ENCODE data around the gene EHF. TPM values are rescaled to one million over a fixed set of nuclear protein-coding genes. Genes with fewer than 3 reads are reported as not detected.
"Not testable (repeated sequence)": the region's sequence is repeated elsewhere in the genome, so short reads cannot be mapped to it uniquely, and the experiment has no call there.

The EHF gene
- polyA plus RNA-seq, 4 donors, result 0.35 to 30.3 (median 25.0) TPM

GRCh38 chr11:34658071-34659015, 37.5 kb downstream of the EHF start:
- no peak for DNase-seq (ENCODE audit: low read depth in 4 of 4, low spot score in 3 of 4)

- DNase-seq (ENCODE audit: low read depth in 4 of 4, low spot score in 3 of 4), result no peak
These were observed 38.3 kb downstream of the EHF start for GRCh38 chr11:34659096-34659733.

- no peak for DNase-seq (ENCODE audit: low read depth in 4 of 4, low spot score in 3 of 4)
These were observed 44.4 kb downstream of the EHF start for GRCh38 chr11:34665077-34665835.

- DNase-seq (ENCODE audit: low read depth in 4 of 4, low spot score in 3 of 4), result no peak
These were observed 47.1 kb downstream of the EHF start for GRCh38 chr11:34667810-34668582.

- no peak for DNase-seq (ENCODE audit: low read depth in 4 of 4, low spot score in 3 of 4)
These were observed 47.7 kb downstream of the EHF start for GRCh38 chr11:34668583-34669053.

GRCh38 chr11:34669458-34669857, 48.6 kb downstream of the EHF start:
- no peak for DNase-seq (ENCODE audit: low read depth in 4 of 4, low spot score in 3 of 4)

- no peak for DNase-seq (ENCODE audit: low read depth in 4 of 4, low spot score in 3 of 4)
These were observed 50.2 kb downstream of the EHF start for GRCh38 chr11:34671117-34671516.

- DNase-seq (ENCODE audit: low read depth in 4 of 4, low spot score in 3 of 4), result no peak
These were observed 51.1 kb downstream of the EHF start for GRCh38 chr11:34671946-34672345.

GRCh38 chr11:34674038-34674437, 53.1 kb downstream of the EHF start:
- DNase-seq (ENCODE audit: low read depth in 4 of 4, low spot score in 3 of 4), result no peak

GRCh38 chr11:34676227-34676626, 55.3 kb downstream of the EHF start:
- DNase-seq (ENCODE audit: low read depth in 4 of 4, low spot score in 3 of 4), result no peak

- no peak for DNase-seq (ENCODE audit: low read depth in 4 of 4, low spot score in 3 of 4)
These were observed 58.8 kb downstream of the EHF start for GRCh38 chr11:34679681-34680080.

- no peak for DNase-seq (ENCODE audit: low read depth in 4 of 4, low spot score in 3 of 4)
These were observed 59.3 kb downstream of the EHF start for GRCh38 chr11:34680206-34680605.

GRCh38 chr11:34680918-34681586, 60.2 kb downstream of the EHF start:
- DNase-seq (ENCODE audit: low read depth in 4 of 4, low spot score in 3 of 4), result no peak

GRCh38 chr11:34682825-34683224, 61.9 kb downstream of the EHF start:
- no peak for DNase-seq (ENCODE audit: low read depth in 4 of 4, low spot score in 3 of 4)

- no peak for DNase-seq (ENCODE audit: low read depth in 4 of 4, low spot score in 3 of 4)
These were observed 62.5 kb downstream of the EHF start for GRCh38 chr11:34683396-34683795.

GRCh38 chr11:34685864-34686263, 65.0 kb downstream of the EHF start:
- no peak for DNase-seq (ENCODE audit: low read depth in 4 of 4, low spot score in 3 of 4)

- DNase-seq (ENCODE audit: low read depth in 4 of 4, low spot score in 3 of 4), result not testable (repeated sequence)
These were observed 71.4 kb downstream of the EHF start for GRCh38 chr11:34692299-34692698.

- DNase-seq (ENCODE audit: low read depth in 4 of 4, low spot score in 3 of 4), result no peak
These were observed 76.0 kb downstream of the EHF start for GRCh38 chr11:34696862-34697261.

GRCh38 chr11:34706709-34707461, 86.0 kb downstream of the EHF start:
- DNase-seq (ENCODE audit: low read depth in 4 of 4, low spot score in 3 of 4), result no peak
